ENCODE data around the gene RPTOR.

DNA sequence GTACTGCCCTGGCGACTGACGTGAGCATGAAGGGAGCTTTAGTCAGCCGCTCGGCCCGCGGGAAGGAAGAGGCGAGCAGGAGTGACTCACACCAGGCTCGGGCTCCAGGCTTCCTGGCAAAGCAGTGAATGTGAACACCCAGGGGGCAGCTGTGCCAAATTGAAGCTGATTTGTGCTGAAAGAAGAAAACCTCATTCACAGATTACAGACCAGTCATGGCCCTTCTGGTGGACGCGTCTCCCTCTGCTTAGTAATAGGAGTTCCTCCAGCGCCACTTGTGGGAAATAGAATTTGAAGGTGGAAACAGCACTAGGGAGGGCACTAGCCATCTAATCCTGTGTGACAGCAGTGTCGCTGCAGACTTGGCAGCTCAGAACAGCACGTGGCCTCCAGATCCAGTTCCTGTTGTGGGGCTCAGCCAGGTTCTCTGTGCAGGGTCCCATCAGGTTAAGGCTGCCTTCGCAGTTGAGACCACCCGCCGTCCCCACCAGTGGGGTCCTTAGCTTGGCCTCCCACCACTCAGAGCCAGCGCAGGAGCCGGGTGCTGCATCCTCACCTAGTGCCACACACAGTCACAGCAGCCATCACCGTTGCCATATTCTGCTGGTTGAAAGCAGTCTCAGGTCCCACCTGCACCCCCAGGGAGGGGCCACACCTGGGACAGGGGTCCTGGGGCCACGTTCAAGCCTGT, 282.5 kb downstream of the RPTOR start:
- TF ChIP-seq, protein P1, sequence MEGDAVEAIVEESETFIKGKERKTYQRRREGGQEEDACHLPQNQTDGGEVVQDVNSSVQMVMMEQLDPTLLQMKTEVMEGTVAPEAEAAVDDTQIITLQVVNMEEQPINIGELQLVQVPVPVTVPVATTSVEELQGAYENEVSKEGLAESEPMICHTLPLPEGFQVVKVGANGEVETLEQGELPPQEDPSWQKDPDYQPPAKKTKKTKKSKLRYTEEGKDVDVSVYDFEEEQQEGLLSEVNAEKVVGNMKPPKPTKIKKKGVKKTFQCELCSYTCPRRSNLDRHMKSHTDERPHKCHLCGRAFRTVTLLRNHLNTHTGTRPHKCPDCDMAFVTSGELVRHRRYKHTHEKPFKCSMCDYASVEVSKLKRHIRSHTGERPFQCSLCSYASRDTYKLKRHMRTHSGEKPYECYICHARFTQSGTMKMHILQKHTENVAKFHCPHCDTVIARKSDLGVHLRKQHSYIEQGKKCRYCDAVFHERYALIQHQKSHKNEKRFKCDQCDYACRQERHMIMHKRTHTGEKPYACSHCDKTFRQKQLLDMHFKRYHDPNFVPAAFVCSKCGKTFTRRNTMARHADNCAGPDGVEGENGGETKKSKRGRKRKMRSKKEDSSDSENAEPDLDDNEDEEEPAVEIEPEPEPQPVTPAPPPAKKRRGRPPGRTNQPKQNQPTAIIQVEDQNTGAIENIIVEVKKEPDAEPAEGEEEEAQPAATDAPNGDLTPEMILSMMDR (tag by site-specific recombination; IDR thresholded peaks at IDR 0.05) = no peak
- TF ChIP-seq, protein P2, sequence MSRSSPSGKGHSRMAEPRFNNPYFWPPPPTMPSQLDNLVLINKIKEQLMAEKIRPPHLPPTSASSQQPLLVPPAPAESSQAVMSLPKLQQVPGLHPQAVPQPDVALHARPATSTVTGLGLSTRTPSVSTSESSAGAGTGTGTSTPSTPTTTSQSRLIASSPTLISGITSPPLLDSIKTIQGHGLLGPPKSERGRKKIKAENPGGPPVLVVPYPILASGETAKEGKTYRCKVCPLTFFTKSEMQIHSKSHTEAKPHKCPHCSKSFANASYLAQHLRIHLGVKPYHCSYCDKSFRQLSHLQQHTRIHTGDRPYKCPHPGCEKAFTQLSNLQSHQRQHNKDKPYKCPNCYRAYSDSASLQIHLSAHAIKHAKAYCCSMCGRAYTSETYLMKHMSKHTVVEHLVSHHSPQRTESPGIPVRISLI (tag by site-specific recombination; IDR thresholded peaks at IDR 0.05) = no peak
- TF ChIP-seq MYNN (tag by site-specific recombination; IDR thresholded peaks at IDR 0.05; ENCODE audit: borderline replicate concordance) = no peak
- no peak for TF ChIP-seq ZNF558 (tag by site-specific recombination; IDR thresholded peaks at IDR 0.05)
- TF ChIP-seq, protein P3, sequence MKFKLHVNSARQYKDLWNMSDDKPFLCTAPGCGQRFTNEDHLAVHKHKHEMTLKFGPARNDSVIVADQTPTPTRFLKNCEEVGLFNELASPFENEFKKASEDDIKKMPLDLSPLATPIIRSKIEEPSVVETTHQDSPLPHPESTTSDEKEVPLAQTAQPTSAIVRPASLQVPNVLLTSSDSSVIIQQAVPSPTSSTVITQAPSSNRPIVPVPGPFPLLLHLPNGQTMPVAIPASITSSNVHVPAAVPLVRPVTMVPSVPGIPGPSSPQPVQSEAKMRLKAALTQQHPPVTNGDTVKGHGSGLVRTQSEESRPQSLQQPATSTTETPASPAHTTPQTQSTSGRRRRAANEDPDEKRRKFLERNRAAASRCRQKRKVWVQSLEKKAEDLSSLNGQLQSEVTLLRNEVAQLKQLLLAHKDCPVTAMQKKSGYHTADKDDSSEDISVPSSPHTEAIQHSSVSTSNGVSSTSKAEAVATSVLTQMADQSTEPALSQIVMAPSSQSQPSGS (tag by site-specific recombination; IDR thresholded peaks at IDR 0.05; ENCODE audit: low read depth) = no peak
- TF ChIP-seq ZNF112 (tag by site-specific recombination; IDR thresholded peaks at IDR 0.05) = no peak
